GM06990 (cell line): ENCODE data around the gene CBLC.

Experiments used
- DNase-seq: peaks from one replicate; pipeline ENCODE4 v3.0.0-alpha.2; 2011; ENCODE audit not compliant: insufficient read length; ENCODE audit errors: extremely low read depth
- H3K27me3 ChIP-seq: replicated peaks from 2 replicates; pipeline ENCODE4 v1.6.0; 2011; ENCODE audit warnings: low read length; ENCODE audit not compliant: control insufficient read depth, insufficient read depth
- H3K36me3 ChIP-seq: 2 replicates; pipeline ENCODE4 v1.5.1; 2011; ENCODE audit warnings: low read length; ENCODE audit not compliant: control insufficient read depth, insufficient read depth
- H3K4me3 ChIP-seq: replicated peaks from 2 replicates; pipeline ENCODE4 v1.5.1; 2011; ENCODE audit warnings: low read depth, mild to moderate bottlenecking, control low read depth, low read length
- CTCF ChIP-seq: IDR thresholded peaks from 2 replicates; pipeline ENCODE4 v1.5.1; 2011; ENCODE audit warnings: low read length, control low read depth, mild to moderate bottlenecking, inconsistent platforms; ENCODE audit not compliant: insufficient read depth, poor library complexity, severe bottlenecking

Gene CBLC

GRCh38 chr19:44744871-44745332 is 32.8 kb upstream of the CBLC start:
- no peaks in the 10 kb centered on the region for H3K36me3 ChIP-seq
- TF ChIP-seq CTCF = no peak
- no peak overlapping the region for H3K4me3 ChIP-seq
- no peak for DNase-seq
- H3K27me3 ChIP-seq = no peaks in the 10 kb centered on the region

DNA sequence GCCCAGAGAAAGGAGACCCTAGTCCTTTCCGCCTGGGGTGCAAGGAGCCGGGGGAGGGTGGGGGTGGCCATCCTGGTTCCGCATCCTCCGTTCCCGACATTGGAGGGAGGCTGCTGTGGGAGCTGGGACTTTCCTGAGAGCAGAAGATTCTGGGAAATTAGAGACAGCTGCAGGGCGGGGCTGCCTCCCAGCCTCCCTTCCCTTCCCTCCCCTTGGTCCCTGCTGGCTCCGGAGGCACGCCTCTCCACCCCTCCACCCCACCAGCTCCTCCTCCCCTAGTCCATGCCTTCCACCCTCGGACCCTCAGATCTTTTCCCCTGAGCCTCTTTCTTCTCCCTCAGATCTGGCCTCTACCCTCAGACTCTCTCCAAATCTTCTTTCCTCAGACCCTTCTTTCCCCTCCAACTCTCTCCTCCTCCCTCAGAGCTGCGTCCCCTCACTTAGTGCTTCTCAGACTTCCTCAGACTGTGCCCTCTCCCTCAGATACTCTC is 32.3 kb upstream of the CBLC start:
- no peak overlapping the region for H3K4me3 ChIP-seq
- no peaks in the 10 kb centered on the region for H3K27me3 ChIP-seq
- DNase-seq = no peak
- H3K36me3 ChIP-seq = no peaks in the 10 kb centered on the region
- TF ChIP-seq CTCF = no peak

- Histone ChIP-seq H3K36me3 (peaks cover under 1% of the 10 kb centered on the region), H3K4me3 (no peak overlapping the region), H3K27me3 (no peaks in the 10 kb centered on the region)
- TF ChIP-seq CTCF = no peak
- no peak for DNase-seq
These were observed 31.6 kb upstream of the CBLC start for GRCh38 chr19:44745887-44746600.

- Histone ChIP-seq H3K4me3 (no peak overlapping the region), H3K36me3 (peaks cover 4% of the 10 kb centered on the region), H3K27me3 (no peaks in the 10 kb centered on the region)
- no peak for DNase-seq
- TF ChIP-seq CTCF = no peak
These were observed 31.1 kb upstream of the CBLC start for GRCh38 chr19:44746616-44746945.

- DNase-seq = peak; percentile 81
- Histone ChIP-seq H3K27me3 (no peaks in the 10 kb centered on the region), H3K4me3 (peak overlapping the region; percentile 81), H3K36me3 (peaks cover 4% of the 10 kb centered on the region)
- no peak for TF ChIP-seq CTCF
These were observed 30.5 kb upstream of the CBLC start for GRCh38 chr19:44746946-44747738.
